GM12872 (cell line): Measurements from ENCODE around the gene DPM2.

ENCODE experiments used
- TF ChIP-seq, protein P1 (sequence below): IDR thresholded peaks from 3 replicates; pipeline ENCODE4 v1.5.1; 2011; ENCODE audit warnings: low read depth, mild to moderate bottlenecking, low read length, moderate library complexity; ENCODE audit not compliant: insufficient read depth

Gene DPM2

GRCh38 chr9:127975376-127976315, 38.0 kb upstream of the DPM2 start:
- TF ChIP-seq, protein P1, sequence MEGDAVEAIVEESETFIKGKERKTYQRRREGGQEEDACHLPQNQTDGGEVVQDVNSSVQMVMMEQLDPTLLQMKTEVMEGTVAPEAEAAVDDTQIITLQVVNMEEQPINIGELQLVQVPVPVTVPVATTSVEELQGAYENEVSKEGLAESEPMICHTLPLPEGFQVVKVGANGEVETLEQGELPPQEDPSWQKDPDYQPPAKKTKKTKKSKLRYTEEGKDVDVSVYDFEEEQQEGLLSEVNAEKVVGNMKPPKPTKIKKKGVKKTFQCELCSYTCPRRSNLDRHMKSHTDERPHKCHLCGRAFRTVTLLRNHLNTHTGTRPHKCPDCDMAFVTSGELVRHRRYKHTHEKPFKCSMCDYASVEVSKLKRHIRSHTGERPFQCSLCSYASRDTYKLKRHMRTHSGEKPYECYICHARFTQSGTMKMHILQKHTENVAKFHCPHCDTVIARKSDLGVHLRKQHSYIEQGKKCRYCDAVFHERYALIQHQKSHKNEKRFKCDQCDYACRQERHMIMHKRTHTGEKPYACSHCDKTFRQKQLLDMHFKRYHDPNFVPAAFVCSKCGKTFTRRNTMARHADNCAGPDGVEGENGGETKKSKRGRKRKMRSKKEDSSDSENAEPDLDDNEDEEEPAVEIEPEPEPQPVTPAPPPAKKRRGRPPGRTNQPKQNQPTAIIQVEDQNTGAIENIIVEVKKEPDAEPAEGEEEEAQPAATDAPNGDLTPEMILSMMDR, result no peak

DNA sequence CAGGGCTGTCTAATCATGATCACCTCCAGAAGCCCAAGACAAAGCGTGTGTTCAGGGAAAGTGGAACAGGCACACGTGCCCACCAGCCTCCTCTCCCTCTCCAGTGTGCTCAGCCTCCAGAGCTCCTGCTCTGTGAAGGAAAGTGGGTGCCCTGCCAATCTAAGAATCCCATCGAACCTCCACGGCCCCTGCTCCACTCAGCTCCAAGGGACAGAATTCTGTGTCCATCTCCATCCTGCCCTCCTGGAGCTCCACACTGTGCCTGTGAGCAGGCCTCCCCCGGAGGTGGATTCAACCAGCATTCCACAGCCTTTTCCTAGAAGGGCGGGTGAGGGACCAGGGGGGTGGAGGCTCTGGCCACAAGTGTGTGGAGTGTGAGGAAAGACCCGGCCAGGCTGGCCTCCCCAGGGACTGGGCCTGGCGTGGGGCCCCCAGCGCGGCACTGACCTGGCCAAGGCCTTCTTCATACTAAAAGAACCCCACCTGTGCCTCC, 37.2 kb upstream of the DPM2 start:
- TF ChIP-seq, protein P1, result no peak

GRCh38 chr9:127974001-127974768, 36.5 kb upstream of the DPM2 start:
- TF ChIP-seq, protein P1, result no peak

GRCh38 chr9:127973169-127974000, 35.7 kb upstream of the DPM2 start:
- TF ChIP-seq, protein P1, result no peak

DNA sequence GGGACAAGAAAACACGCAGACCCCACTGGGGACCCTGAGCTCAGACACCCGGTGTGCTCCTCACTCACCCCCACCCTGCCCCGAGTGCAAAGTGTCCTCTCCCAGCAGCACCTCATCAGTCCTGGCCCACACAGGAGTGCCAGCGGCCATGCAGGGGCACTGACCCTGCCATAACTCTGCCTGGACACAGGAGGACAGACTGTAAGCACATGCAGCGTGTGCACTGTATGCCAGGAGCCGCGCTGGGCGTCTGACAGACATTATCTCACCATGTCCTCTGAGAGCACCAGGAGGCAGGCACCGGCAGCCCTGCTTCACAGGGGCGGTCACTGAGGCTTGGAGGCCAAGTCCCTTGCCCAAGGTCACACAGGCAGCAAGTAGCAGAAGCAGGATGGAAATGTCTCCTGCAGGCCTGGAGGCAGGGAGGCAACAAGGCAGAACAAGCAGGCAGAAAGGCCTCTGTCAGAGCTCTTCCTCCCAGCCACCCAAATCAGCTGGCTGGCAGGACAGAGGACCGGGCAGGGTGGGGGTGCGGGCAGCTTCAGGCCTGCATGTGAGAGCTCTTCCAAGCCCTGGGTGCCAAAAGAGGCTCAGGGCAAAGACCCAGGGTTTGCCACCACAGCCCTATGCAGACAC, 34.7 kb upstream of the DPM2 start:
- TF ChIP-seq, protein P1, result no peak

- TF ChIP-seq, protein P1, result no peak
Observed at GRCh38 chr9:127971357-127972235, 33.9 kb upstream of the DPM2 start.
